Fibroblast of skin of scalp (primary cell): Measurements from ENCODE around the gene S1PR5.

Experiments used
- DNase-seq: peaks from one replicate; pipeline ENCODE4 v3.0.0-alpha.2; 2013

S1PR5 gene

DNA sequence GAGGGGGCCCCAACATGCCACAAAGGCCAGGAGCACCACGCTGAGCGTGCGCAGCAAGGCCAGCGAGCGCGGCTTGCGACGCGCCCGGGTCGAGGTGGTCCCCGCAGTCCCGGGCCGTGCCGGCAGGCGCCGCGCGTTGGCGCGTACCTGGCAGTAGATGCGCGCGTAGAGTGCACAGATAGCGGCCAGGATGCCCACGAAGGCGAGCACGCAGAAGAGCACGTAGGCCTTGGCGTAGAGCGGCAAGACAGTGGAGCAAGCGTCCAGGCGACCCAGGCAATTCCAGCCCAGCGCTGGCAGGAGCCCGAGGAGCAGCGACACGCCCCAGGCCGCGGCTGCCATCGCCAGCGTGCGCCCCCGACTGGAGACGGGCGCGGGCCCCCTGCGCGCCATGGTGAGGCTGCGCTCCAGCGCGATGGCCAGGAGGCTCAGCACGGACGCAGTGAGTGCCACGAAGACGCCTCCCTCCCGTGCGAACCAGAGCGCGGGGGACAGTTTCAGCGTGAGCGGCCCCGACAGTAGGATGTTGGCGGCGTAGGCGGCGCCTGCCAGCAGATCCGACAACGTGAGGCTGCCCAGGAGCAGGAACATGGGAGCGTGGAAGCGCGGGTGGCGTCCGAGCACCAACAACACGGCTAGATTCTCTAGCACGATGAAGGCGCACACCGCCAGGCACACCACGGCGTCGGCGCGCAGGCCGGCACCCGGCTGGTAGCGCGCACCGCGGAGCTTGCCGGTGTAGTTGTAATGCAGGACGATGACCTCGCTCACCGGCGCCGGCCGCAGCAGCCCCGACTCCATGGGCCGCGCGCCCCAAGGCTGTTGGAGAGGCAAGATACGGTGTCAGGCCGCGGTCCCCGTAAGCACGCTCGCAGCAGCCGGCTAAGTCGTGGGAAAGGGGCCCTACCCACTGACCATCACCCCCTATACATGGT is 2.8 kb downstream of the S1PR5 start:
- DNase-seq: no peak

DNA sequence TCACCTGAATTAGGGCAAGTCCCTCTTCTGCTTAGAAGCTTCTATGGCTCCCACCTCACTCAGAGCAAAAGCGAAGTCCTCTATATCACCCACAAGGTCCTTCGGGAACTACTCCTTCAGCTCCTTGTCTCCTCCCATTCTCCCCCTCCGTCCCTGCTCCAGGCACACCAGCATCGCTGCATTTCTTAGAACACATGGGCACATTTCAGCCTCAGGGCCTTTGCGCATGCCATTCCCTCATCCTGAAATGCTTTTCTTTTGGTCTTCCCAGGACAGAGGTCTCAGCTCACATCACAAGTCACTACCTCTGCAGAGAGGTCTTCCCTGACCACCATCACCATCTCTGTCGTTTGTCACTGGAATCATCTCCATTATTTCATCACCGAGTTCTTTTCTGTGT is 4.0 kb downstream of the S1PR5 start:
- no peak for DNase-seq

GRCh38 chr19:10510301-10510802 is 6.9 kb downstream of the S1PR5 start:
- no peak for DNase-seq

DNA sequence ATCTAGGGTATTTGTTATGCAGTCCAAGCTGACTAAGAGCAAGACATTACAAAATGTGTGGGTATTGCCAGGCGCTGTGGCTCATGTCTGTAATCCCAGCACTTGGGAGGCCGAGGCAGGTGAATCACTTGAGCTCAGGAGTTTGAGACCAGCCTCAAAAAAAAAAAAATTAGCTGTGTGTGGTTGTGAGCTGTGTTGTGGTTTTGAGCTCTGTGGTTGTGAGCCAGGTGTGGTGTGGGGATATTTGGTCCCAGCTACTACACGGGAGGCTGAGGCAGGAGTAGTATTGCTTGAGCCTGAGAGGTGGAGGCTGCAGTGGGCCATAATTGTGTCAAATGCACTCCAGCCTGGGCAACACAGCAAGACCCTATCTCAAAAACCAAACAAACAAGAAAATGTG is 8.5 kb downstream of the S1PR5 start:
- no peak for DNase-seq

DNA sequence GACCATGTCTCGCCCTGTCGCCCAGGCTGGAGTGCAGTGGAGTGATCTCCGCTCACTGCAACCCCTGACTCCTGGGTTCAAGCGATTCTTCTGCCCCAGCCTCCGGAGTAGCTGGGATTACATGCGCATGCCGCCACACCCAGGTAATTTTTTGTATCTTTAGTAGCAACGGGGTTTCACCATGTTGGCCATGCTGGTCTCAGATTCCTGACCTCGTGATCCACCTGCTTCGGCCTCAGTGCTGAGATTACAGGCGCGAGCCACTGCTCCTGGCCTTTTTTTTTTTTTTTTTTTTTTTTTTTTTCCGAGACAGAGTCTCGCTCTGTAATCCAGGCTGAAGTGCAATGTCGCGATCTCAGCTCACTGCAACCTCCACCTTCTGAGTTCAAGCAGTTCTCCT is 9.2 kb downstream of the S1PR5 start:
- DNase-seq: no peak

DNA sequence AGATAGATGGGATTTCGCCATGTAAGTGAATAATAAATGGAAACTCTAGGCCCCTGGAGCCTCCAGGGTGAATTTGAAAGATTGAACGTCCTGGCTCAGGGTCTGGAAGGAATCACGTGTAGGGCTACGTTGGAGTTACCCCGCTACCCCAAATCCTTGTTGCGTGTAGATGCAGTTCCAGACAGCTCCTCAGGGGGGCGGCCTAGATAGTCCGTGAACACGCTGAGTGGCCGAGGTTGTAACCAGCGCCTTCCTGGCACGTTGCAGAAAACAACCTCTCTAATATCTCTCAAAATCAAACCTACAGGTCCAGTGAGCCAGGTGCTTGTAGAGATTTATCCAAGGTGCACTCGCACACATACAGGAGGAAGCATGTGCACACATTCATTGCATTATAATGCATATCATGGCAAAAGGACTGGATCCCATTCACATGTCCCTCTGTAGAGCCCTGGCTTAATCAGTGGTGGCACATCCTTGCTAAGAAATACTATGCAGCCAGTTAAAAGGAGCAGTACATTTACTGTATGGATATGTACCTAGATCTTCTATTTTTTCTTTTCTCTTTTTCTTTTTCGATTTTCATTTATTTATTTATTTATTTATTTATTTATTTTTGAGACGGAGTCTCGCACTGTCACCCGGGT is 11.5 kb downstream of the S1PR5 start:
- peak; percentile 58 for DNase-seq

DNA sequence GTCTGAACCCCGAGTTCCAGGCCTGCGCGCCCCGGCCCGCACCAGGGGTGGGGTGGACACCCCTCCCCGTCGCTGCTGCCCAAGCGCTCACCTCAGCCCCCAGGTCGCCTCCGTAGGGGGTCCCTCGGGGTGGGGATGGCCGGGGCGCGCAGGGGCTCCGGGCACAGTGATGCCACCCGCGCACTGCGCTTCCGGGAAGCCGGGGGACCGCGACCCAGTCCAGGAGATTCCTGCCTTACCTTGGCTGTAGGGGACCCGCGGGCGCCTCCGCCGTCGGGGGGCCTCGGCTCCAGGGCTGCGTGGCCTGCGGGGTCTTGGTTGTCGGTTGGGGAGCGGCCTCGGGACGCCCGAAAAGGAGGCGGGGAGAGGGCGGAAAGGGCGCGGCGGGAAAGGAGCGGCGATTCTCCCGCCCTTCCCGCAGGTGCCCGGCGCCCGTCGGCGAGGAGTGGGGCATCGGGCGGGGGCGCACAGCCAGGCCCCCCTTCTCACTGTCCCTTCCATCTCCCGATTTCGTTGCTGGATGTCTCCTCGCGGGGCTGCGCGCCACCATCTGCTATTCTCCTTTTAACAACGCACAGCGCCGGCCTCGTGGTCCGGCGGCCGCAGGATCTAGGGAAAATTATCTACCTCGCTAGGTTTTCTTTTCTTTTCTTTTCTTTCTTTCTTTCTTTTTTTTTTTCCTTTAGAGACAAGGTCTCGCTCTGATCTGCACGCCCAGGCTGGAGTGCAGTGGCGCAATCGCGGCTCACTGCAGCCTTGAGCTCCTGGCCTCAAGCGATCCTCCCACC is 14.1 kb downstream of the S1PR5 start, which contains the start of gene KEAP1:
Gene KEAP1, minus strand, starts transcription at position 355 of the 788 bp plus-strand sequence. CDS start 3,323 bp downstream, outside the sequence.
- DNase-seq: peak; percentile 32

GRCh38 chr19:10502524-10503001 is 14.7 kb downstream of the S1PR5 start:
- DNase-seq: peak; percentile 95

- DNase-seq: peak; percentile 47
Observed at GRCh38 chr19:10501971-10502523, 15.2 kb downstream of the S1PR5 start.

GRCh38 chr19:10500247-10500592 is 17.0 kb downstream of the S1PR5 start:
- no peak for DNase-seq

GRCh38 chr19:10499550-10500246 is 17.5 kb downstream of the S1PR5 start:
- no peak for DNase-seq

DNA sequence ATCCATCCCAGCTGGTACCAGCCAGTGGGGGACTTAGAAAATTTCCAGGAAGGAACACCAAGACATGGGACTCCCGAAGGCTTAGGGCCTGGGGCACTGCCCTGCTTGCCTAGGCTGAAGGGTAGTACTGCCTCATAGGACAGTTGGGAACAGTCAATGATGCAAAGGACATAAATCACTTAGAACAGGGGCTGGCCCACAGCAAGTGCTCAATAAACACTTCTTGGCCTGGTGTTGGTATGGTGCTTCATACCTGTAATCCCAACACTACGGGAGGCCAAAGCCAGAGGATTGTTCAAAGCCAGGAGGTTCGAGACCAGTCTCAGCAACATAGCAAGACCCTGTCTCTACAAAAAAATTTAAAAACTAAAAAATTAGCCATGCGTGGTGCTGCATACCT is 19.9 kb downstream of the S1PR5 start:
- DNase-seq: no peak

- DNase-seq: no peak
Observed at GRCh38 chr19:10491472-10492047, 25.7 kb downstream of the S1PR5 start.

- DNase-seq: no peak
Observed at GRCh38 chr19:10486551-10486950, 30.7 kb downstream of the S1PR5 start.

GRCh38 chr19:10478903-10479384 is 38.3 kb downstream of the S1PR5 start:
- DNase-seq: peak; percentile 91

- peak; percentile 33 for DNase-seq
Observed at GRCh38 chr19:10478476-10478875, 38.8 kb downstream of the S1PR5 start.

- DNase-seq: no peak
Observed at GRCh38 chr19:10474962-10475451, 42.2 kb downstream of the S1PR5 start.

GRCh38 chr19:10473192-10473591 is 44.1 kb downstream of the S1PR5 start:
- DNase-seq: no peak

GRCh38 chr19:10471909-10472308 is 45.3 kb downstream of the S1PR5 start:
- peak; percentile 50 for DNase-seq

DNA sequence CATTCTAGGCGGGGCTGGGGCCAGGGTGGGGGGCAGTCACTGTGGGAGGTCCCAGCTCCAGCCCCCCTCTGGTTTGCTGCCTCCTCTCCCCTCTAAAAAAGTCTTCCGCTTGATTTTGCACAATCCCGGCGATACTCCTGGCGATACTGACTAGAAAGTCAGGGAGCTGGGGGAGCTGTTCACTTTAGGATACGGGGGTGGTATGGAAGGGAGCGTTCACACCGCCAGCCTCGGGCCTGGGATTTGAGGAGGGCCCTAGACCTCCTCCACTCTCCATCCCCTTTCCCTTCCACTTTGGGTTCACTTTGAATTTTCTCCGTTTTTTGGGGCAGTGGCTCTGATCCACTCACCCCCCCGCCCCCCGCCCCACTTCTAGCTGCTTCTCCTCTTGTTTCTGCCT is 49.1 kb downstream of the S1PR5 start:
- no peak for DNase-seq

DNA sequence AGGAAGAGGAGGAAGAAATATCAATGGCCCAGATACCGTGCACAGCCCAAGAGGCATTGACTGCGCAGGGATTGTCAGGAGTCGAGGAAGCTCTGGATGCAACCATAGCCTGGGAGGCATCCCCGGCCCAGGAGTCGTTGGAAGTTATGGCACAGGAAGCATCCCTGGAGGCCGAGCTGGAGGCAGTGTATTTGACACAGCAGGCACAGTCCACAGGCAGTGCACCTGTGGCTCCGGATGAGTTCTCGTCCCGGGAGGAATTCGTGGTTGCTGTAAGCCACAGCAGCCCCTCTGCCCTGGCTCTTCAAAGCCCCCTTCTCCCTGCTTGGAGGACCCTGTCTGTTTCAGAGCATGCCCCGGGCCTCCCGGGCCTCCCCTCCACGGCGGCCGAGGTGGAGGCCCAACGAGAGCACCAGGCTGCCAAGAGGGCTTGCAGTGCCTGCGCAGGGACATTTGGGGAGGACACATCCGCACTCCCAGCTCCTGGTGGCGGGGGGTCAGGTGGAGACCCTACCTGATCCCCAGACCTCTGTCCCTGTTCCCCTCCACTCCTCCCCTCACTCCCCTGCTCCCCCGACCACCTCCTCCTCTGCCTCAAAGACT is 50.0 kb downstream of the S1PR5 start:
- DNase-seq: no peak
